AG04450 (cell line): ENCODE data around the gene RADX. TPM values are rescaled to one million over a fixed set of nuclear protein-coding genes. Genes with fewer than 3 reads are reported as not detected.

Source experiments
- CTCF ChIA-PET: fragments of 300-600, 350-600 bp; formaldehyde crosslinking; extraction: SDS; loops from one replicate; lab custom pipeline; 2022; ENCODE audit warnings: antibody characterized with exemption, inconsistent platforms; lab: Charles Lee
- POLR2A ChIA-PET: fragments of 350-600 bp; formaldehyde crosslinking; extraction: SDS; loops from one replicate; lab custom pipeline; 2021; ENCODE audit warnings: antibody characterized with exemption, inconsistent platforms; lab: Yijun Ruan, JAX
- DNase-seq: peaks from one replicate; pipeline ENCODE4 v3.0.0-alpha.2; 2011; ENCODE audit warnings: low read depth, low spot score
- H3K27ac ChIP-seq: one replicate; pipeline ENCODE4 v1.5.1; 2012; ENCODE audit warnings: low read depth, low read length, control low read depth
- H3K27me3 ChIP-seq: one replicate; pipeline ENCODE4 v1.6.0; 2012; ENCODE audit warnings: low read length; ENCODE audit not compliant: control insufficient read depth, insufficient read depth
- H3K4me3 ChIP-seq: 2 replicates; pipeline ENCODE4 v1.5.1; 2011; ENCODE audit warnings: mild to moderate bottlenecking, low read depth, low read length, control low read depth
- H3K9me3 ChIP-seq: 2 replicates; pipeline ENCODE4 v1.5.1; 2012; ENCODE audit warnings: low read length; ENCODE audit not compliant: control insufficient read depth, insufficient read depth
- CTCF ChIP-seq: IDR thresholded peaks from 2 replicates; pipeline ENCODE4 v1.5.1; 2011; ENCODE audit warnings: low read depth, low read length, control low read depth, inconsistent platforms
- polyA plus RNA-seq: library from polyadenylated mRNA; depleted of rRNA; stranded (reverse); fragments of >200 nt; gene quantifications from 2 replicates; pipeline ENCODE4 v1.2.3, GENCODE V29; 2011; rRNA removed
- small RNA-seq: library from RNA; depleted of rRNA; stranded (forward); fragments of <200 nt; gene quantifications from one replicate; pipeline ENCODE3, GENCODE V24; 2012; ENCODE audit warnings: low read depth; ENCODE audit not compliant: insufficient read length

Gene RADX
- polyA plus RNA-seq, 1 experiment = 1.8 TPM

GRCh38 chrX:106726485-106727437 is 115.0 kb downstream of the RADX start, which contains the start of gene RNF128:
RNF128 (plus strand) TSS chrX:106726701; CDS start chrX:106726914, 213 bp downstream.
- H3K9me3 ChIP-seq = no peaks in the 10 kb centered on the region
- no peak within 1 kb of the TSS for H3K27ac ChIP-seq
- peak within 1 kb of the TSS; percentile 72 for H3K4me3 ChIP-seq
- DNase-seq = no peak
- ChIA-PET CTCF (interaction anchor here (0.6 to 1.8 kb wide), 2 partner anchors 106 to 107 kb away, joined by 3 to 4 read pairs; no protein-coding TSS in a partner anchor), POLR2A (no interaction called here)
- no peak for TF ChIP-seq CTCF
- H3K27me3 ChIP-seq = no peaks in the 10 kb centered on the region

DNA sequence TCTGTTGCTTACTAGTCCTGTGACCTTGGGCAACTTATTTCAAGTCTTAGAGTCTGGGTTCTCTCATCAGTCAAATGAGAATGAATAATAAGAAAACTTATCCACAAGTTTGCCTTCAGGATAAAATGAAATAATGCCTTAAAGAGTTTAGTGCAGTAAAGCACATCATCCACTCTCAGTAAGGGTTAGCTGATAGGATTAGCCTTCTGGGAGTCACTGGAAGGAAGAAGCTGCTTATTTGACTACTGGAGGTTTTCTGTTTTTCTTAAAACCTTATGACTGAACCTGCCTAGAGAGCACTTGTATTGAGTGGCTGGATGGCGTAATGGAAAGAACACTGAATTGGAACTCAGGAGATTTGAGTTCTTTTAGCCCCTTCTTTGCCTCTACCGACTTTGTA is 116.6 kb downstream of the RADX start:
- H3K27me3 ChIP-seq = no peaks in the 10 kb centered on the region
- POLR2A ChIA-PET = no interaction called here
- no peak overlapping the region for H3K27ac ChIP-seq
- CTCF ChIA-PET = no interaction called here
- no peak for DNase-seq
- no peak overlapping the region for H3K4me3 ChIP-seq
- no peaks in the 10 kb centered on the region for H3K9me3 ChIP-seq
- TF ChIP-seq CTCF = no peak

Small RNAs within 50 kb of the gene (small RNA-seq; reads per million reads assigned to genes)
- gene AL590808.1 (not detected), gene MIR548AN (not detected)

Other genes starting within 250 kb of the RADX start
- 2.7 and 3.9 TPM in 2 replicates for gene RNF128, start 114.7 kb downstream of the RADX start, polyA plus RNA-seq
- 10.4 and 13.6 TPM in 2 replicates for gene TBC1D8B, start 190.7 kb downstream of the RADX start, polyA plus RNA-seq